Measurements from ENCODE around the gene ZNF385B.
"Not testable (repeated sequence)": the region's sequence is repeated elsewhere in the genome, so short reads cannot be mapped to it uniquely, and the experiment has no call there.

The ZNF385B gene

GRCh38 chr2:179802051-179802882 is 59.1 kb downstream of the ZNF385B start:
- DNase-seq (ENCODE audit: low read depth): no peak

- no peak for DNase-seq (ENCODE audit: low read depth)
These were observed 60.6 kb downstream of the ZNF385B start for GRCh38 chr2:179800776-179801175.

- no peak for DNase-seq (ENCODE audit: low read depth)
These were observed 65.0 kb downstream of the ZNF385B start for GRCh38 chr2:179796213-179797007.

GRCh38 chr2:179793902-179794301 is 67.5 kb downstream of the ZNF385B start:
- no peak for DNase-seq (ENCODE audit: low read depth)

- DNase-seq (ENCODE audit: low read depth): no peak
These were observed 68.2 kb downstream of the ZNF385B start for GRCh38 chr2:179793238-179793637.

- no peak for DNase-seq (ENCODE audit: low read depth)
These were observed 70.9 kb downstream of the ZNF385B start for GRCh38 chr2:179790235-179791217.

GRCh38 chr2:179788104-179788503 is 73.3 kb downstream of the ZNF385B start:
- DNase-seq (ENCODE audit: low read depth): no peak

GRCh38 chr2:179787601-179788000 is 73.8 kb downstream of the ZNF385B start:
- DNase-seq (ENCODE audit: low read depth): no peak

GRCh38 chr2:179785902-179786301 is 75.5 kb downstream of the ZNF385B start:
- no peak for DNase-seq (ENCODE audit: low read depth)

- not testable (repeated sequence) for DNase-seq (ENCODE audit: low read depth)
These were observed 79.1 kb downstream of the ZNF385B start for GRCh38 chr2:179782346-179782745.

- no peak for DNase-seq (ENCODE audit: low read depth)
These were observed 87.4 kb downstream of the ZNF385B start for GRCh38 chr2:179773986-179774385.

- DNase-seq (ENCODE audit: low read depth): no peak
These were observed 89.1 kb downstream of the ZNF385B start for GRCh38 chr2:179772346-179772745.

GRCh38 chr2:179771791-179772190 is 89.6 kb downstream of the ZNF385B start:
- DNase-seq (ENCODE audit: low read depth): no peak

- DNase-seq (ENCODE audit: low read depth): no peak
These were observed 91.4 kb downstream of the ZNF385B start for GRCh38 chr2:179770029-179770428.

GRCh38 chr2:179769323-179769722 is 92.1 kb downstream of the ZNF385B start:
- DNase-seq (ENCODE audit: low read depth): no peak

- DNase-seq (ENCODE audit: low read depth): no peak
These were observed 92.6 kb downstream of the ZNF385B start for GRCh38 chr2:179768765-179769164.

- DNase-seq (ENCODE audit: low read depth): no peak
These were observed 95.7 kb downstream of the ZNF385B start for GRCh38 chr2:179765666-179766065.

GRCh38 chr2:179764710-179765109 is 96.7 kb downstream of the ZNF385B start:
- no peak for DNase-seq (ENCODE audit: low read depth)

GRCh38 chr2:179758636-179759035 is 102.8 kb downstream of the ZNF385B start:
- no peak for DNase-seq (ENCODE audit: low read depth)

GRCh38 chr2:179751163-179751809 is 110.1 kb downstream of the ZNF385B start:
- no peak for DNase-seq (ENCODE audit: low read depth)

- DNase-seq (ENCODE audit: low read depth): no peak
These were observed 112.2 kb downstream of the ZNF385B start for GRCh38 chr2:179749210-179749609.

Data from CMK (cell line).